HepG2 (cell line): Measurements from ENCODE around the gene UPK1A. TPM values are rescaled to one million over a fixed set of nuclear protein-coding genes. Genes with fewer than 3 reads are reported as not detected.

ENCODE experiments used
- DRAP1 ChIP-seq: IDR thresholded peaks from 2 replicates; pipeline ENCODE4 v1.6.1; 2016; ENCODE audit warnings: missing genetic modification reagents, missing compliant biosample characterization
- KIAA2018 ChIP-seq: sonication (generic); formaldehyde crosslinking; IDR thresholded peaks from 2 replicates; pipeline ENCODE4 v1.5.0; 2020; ENCODE audit warnings: mild to moderate bottlenecking, missing genetic modification reagents, borderline replicate concordance
- MBNL3 ChIP-seq: fragments of 250-450 bp; sonication (Bioruptor Pico); conservative IDR thresholded peaks from 2 replicates; pipeline ENCODE4 v1.8.0; 2022; ENCODE audit warnings: mild to moderate bottlenecking, inconsistent platforms
- RORA ChIP-seq: sonication (generic); formaldehyde crosslinking; IDR thresholded peaks from 2 replicates; pipeline ENCODE4 v1.5.0; 2020; ENCODE audit warnings: mild to moderate bottlenecking, missing genetic modification reagents, moderate library complexity
- SP140L ChIP-seq: sonication (generic); formaldehyde crosslinking; IDR thresholded peaks from 2 replicates; pipeline ENCODE4 v1.4.0; 2020; ENCODE audit warnings: missing genetic modification reagents, borderline replicate concordance
- SSRP1 ChIP-seq: IDR thresholded peaks from 2 replicates; pipeline ENCODE4 v1.6.1; 2016; ENCODE audit warnings: control low read depth
- TMF1 ChIP-seq: sonication (generic); formaldehyde crosslinking; IDR thresholded peaks from 2 replicates; pipeline ENCODE4 v1.8.1; 2022; ENCODE audit warnings: low read depth, missing genetic modification reagents
- TRIM24 ChIP-seq: sonication (generic); formaldehyde crosslinking; IDR thresholded peaks from 2 replicates; pipeline ENCODE4 v1.8.0; 2022; ENCODE audit warnings: mild to moderate bottlenecking, missing genetic modification reagents
- ZNF274 ChIP-seq: sonication (generic); formaldehyde crosslinking; IDR thresholded peaks from 2 replicates; pipeline ENCODE4 v1.5.1; 2020; ENCODE audit warnings: mild to moderate bottlenecking, missing genetic modification reagents
- ZNF446 ChIP-seq: sonication (generic); formaldehyde crosslinking; IDR thresholded peaks from 2 replicates; pipeline ENCODE4 v1.5.0; 2020; ENCODE audit warnings: mild to moderate bottlenecking, missing genetic modification reagents
- ZNF552 ChIP-seq: sonication (generic); formaldehyde crosslinking; IDR thresholded peaks from 2 replicates; pipeline ENCODE4 v1.9.0; 2022; ENCODE audit warnings: missing genetic modification reagents, mild to moderate bottlenecking, borderline replicate concordance
- ZNF644 ChIP-seq: IDR thresholded peaks from 2 replicates; pipeline ENCODE4 v1.6.1; 2016; ENCODE audit warnings: low read depth
- polyA plus RNA-seq, 8 experiments: library from polyadenylated mRNA; depleted of rRNA in 3 of 8; stranded (reverse) in 7 of 8; unstranded in 1 of 8; fragments of >200 nt; fragmentation: Illumina TruSeq in 4 of 8; extraction: Trizol in 4 of 8; gene quantifications; 2 replicates each; pipeline versions ENCODE4 v1.2.1 to v1.2.3, GENCODE V29; 2011 to 2016; ENCODE audit warnings: low read depth in 4 of 8, missing spikeins in 1 of 8, mixed read lengths in 1 of 8; ENCODE audit not compliant: insufficient read depth in 1 of 8
- total RNA-seq, 5 experiments: library from RNA; depleted of rRNA; stranded (reverse); fragments of >200 nt; fragmentation: Illumina TruSeq; extraction: Trizol; gene quantifications; 2 replicates each; pipeline ENCODE4 v1.2.3, GENCODE V29; 2016; ENCODE audit warnings: low read depth in 1 of 5
- TF ChIP-seq, protein P1 (sequence below): sonication (generic); formaldehyde crosslinking; IDR thresholded peaks from 2 replicates; pipeline ENCODE4 v1.4.0; 2020; ENCODE audit warnings: missing genetic modification reagents
- TF ChIP-seq, protein P2 (sequence below): sonication (generic); formaldehyde crosslinking; IDR thresholded peaks from 2 replicates; pipeline ENCODE4 v1.8.1; 2023; ENCODE audit warnings: missing genetic modification reagents, inconsistent platforms, borderline replicate concordance

The UPK1A gene
- total and polyA plus RNA-seq, 2 of the 13 experiments (the other 11 are each of a cell fraction or from before 2014, with no cell fraction given) = 2.9 TPM; not detected in 1

GRCh38 chr19:35715981-35716800, 49.9 kb downstream of the UPK1A start (continued):
- TF ChIP-seq, protein P1, sequence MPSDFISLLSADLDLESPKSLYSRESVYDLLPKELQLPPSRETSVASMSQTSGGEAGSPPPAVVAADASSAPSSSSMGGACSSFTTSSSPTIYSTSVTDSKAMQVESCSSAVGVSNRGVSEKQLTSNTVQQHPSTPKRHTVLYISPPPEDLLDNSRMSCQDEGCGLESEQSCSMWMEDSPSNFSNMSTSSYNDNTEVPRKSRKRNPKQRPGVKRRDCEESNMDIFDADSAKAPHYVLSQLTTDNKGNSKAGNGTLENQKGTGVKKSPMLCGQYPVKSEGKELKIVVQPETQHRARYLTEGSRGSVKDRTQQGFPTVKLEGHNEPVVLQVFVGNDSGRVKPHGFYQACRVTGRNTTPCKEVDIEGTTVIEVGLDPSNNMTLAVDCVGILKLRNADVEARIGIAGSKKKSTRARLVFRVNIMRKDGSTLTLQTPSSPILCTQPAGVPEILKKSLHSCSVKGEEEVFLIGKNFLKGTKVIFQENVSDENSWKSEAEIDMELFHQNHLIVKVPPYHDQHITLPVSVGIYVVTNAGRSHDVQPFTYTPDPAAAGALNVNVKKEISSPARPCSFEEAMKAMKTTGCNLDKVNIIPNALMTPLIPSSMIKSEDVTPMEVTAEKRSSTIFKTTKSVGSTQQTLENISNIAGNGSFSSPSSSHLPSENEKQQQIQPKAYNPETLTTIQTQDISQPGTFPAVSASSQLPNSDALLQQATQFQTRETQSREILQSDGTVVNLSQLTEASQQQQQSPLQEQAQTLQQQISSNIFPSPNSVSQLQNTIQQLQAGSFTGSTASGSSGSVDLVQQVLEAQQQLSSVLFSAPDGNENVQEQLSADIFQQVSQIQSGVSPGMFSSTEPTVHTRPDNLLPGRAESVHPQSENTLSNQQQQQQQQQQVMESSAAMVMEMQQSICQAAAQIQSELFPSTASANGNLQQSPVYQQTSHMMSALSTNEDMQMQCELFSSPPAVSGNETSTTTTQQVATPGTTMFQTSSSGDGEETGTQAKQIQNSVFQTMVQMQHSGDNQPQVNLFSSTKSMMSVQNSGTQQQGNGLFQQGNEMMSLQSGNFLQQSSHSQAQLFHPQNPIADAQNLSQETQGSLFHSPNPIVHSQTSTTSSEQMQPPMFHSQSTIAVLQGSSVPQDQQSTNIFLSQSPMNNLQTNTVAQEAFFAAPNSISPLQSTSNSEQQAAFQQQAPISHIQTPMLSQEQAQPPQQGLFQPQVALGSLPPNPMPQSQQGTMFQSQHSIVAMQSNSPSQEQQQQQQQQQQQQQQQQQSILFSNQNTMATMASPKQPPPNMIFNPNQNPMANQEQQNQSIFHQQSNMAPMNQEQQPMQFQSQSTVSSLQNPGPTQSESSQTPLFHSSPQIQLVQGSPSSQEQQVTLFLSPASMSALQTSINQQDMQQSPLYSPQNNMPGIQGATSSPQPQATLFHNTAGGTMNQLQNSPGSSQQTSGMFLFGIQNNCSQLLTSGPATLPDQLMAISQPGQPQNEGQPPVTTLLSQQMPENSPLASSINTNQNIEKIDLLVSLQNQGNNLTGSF (CRISPR knock-in tag) = no peak; the same call in 1 of the 2 replicates
- TF ChIP-seq SSRP1 (CRISPR knock-in tag) = no peak
- TF ChIP-seq ZNF552 (CRISPR knock-in tag) = no peak
- TF ChIP-seq ZNF446 = no peak
- TF ChIP-seq MBNL3 (CRISPR knock-in tag) = no peak
- TF ChIP-seq, protein P2, sequence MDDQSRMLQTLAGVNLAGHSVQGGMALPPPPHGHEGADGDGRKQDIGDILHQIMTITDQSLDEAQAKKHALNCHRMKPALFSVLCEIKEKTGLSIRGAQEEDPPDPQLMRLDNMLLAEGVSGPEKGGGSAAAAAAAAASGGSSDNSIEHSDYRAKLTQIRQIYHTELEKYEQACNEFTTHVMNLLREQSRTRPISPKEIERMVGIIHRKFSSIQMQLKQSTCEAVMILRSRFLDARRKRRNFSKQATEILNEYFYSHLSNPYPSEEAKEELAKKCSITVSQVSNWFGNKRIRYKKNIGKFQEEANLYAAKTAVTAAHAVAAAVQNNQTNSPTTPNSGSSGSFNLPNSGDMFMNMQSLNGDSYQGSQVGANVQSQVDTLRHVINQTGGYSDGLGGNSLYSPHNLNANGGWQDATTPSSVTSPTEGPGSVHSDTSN = no peak
- TF ChIP-seq TMF1 (CRISPR knock-in tag) = 0 out of 2 replicates have a peak, but pooled peaks have one; percentile 21
- no peak for TF ChIP-seq TRIM24
- no peak for TF ChIP-seq KIAA2018 (CRISPR knock-in tag)
- TF ChIP-seq ZNF644 (CRISPR knock-in tag) = no peak
- no peak; the same call in 1 of the 2 replicates for TF ChIP-seq DRAP1 (CRISPR knock-in tag)
- no peak for TF ChIP-seq RORA
- TF ChIP-seq SP140L = no peak
- TF ChIP-seq ZNF274 (CRISPR knock-in tag) = 0 out of 2 replicates have a peak, but pooled peaks have one; percentile 56
